ENCODE data around the gene PROC. TPM values are rescaled to one million over a fixed set of nuclear protein-coding genes. Genes with fewer than 3 reads are reported as not detected.

PROC gene
- total RNA-seq, 1 experiment from 2014 or later, result not detected

- no peak for DNase-seq (ENCODE audit: low read depth, low spot score)
- no peaks in the 10 kb centered on the region for H3K9me2 ChIP-seq (ENCODE audit: insufficient read depth)
- H3K27me3 ChIP-seq (ENCODE audit: insufficient read depth, low read length), result no peaks in the 10 kb centered on the region; the same call in 1 of the 2 replicates
- no peak overlapping the region for H3K4me3 ChIP-seq (replicated peaks in 1 of 2; ENCODE audit: low read depth in 1 of 2, low read length in 2 of 2)
- no peaks in the 10 kb centered on the region for H3K79me2 ChIP-seq (ENCODE audit: insufficient read depth, low read length)
- POLR2A ChIA-PET, result no interaction called here
- ATAC-seq, result no peak
- no peak overlapping the region for H3K9ac ChIP-seq (ENCODE audit: low read length)
- H3K4me1 ChIP-seq (ENCODE audit: control insufficient read depth in 1 of 2, insufficient read depth in 2 of 2, low read length in 2 of 2), result peaks cover 2 to 25% of the 10 kb centered on the region in 2 experiments; a peak in 3 of 4 replicates
- H3K4me2 ChIP-seq (ENCODE audit: low read length), result no peak overlapping the region
- intact Hi-C loops (cut with micrococcal nuclease), result no loop called here
- RAD21 ChIA-PET (ENCODE audit: low non-redundant PET in 1 of 2, low total read pairs in 2 of 2, uncharacterized antibody in 2 of 2, unreplicated experiment in 2 of 2), result no interaction called here
- no peaks in the 10 kb centered on the region for H4K20me1 ChIP-seq (ENCODE audit: insufficient read depth)
- no peak overlapping the region for H2AFZ ChIP-seq (ENCODE audit: low read depth, low read length, poor library complexity, severe bottlenecking)
- H3K27ac ChIP-seq (ENCODE audit: low read depth, low read length), result no peak overlapping the region; the same call in 1 of the 2 replicates
- no peaks in the 10 kb centered on the region for H3K9me3 ChIP-seq (ENCODE audit: control insufficient read depth in 1 of 2, insufficient read depth in 1 of 2, low read depth in 1 of 2, low read length in 2 of 2)
- TF ChIP-seq CBX3 (IDR thresholded peaks at IDR 0.05; ENCODE audit: low read depth) (no peak), POLR2A (IDR thresholded peaks at IDR 0.05; ENCODE audit: borderline replicate concordance, extremely low read depth, insufficient read depth, insufficient read length) (no peak), EGR1 (IDR thresholded peaks at IDR 0.05; ENCODE audit: low read depth) (no peak), SRF (IDR thresholded peaks at IDR 0.05; ENCODE audit: low read depth) (no peak), REST (IDR thresholded peaks at IDR 0.05; ENCODE audit: low read depth) (no peak), CEBPB (IDR thresholded peaks at IDR 0.05; ENCODE audit: low read depth) (no peak)
- BruUV-seq (replicated peaks), result no TSS peak
- no peaks in the 10 kb centered on the region for H3K36me3 ChIP-seq (ENCODE audit: control insufficient read depth in 1 of 2, insufficient read depth in 2 of 2, low read length in 2 of 2)
- CTCF ChIA-PET, result interaction anchor here (1.7 kb wide), 1 partner anchor 222 kb away, joined by 4 read pairs; no protein-coding TSS in a partner anchor
Measured at GRCh38 chr2:127419448-127420038, 1.3 kb downstream of the PROC start.

Measured in HCT116 (cell line).